HepG2 (cell line): ENCODE results near the gene CDKN1A. TPM values are rescaled to one million over a fixed set of nuclear protein-coding genes. Genes with fewer than 3 reads are reported as not detected.

Experiments used
- ARNT ChIP-seq: fragments of 450-650 bp; IDR thresholded peaks from 2 replicates; pipeline ENCODE4 v1.6.1; 2017
- BRD4 ChIP-seq: sonication (generic); formaldehyde crosslinking; IDR thresholded peaks from 2 replicates; pipeline ENCODE4 v1.4.0; 2020; ENCODE audit warnings: missing genetic modification reagents
- ETV6 ChIP-seq: sonication (generic); formaldehyde crosslinking; conservative IDR thresholded peaks from 2 replicates; pipeline ENCODE4 v1.4.0; 2020; ENCODE audit warnings: missing genetic modification reagents
- GLI4 ChIP-seq: sonication (generic); formaldehyde crosslinking; IDR thresholded peaks from 2 replicates; pipeline ENCODE4 v1.5.1; 2020; ENCODE audit warnings: missing genetic modification reagents, mild to moderate bottlenecking, moderate library complexity, borderline replicate concordance
- JARID2 ChIP-seq: sonication (generic); formaldehyde crosslinking; IDR thresholded peaks from 2 replicates; pipeline ENCODE4 v1.8.1; 2023; ENCODE audit warnings: missing genetic modification reagents, inconsistent platforms; ENCODE audit not compliant: insufficient replicate concordance
- NFAT5 ChIP-seq: sonication (generic); formaldehyde crosslinking; IDR thresholded peaks from 2 replicates; pipeline ENCODE4 v1.4.0; 2020; ENCODE audit warnings: missing genetic modification reagents
- SIN3B ChIP-seq: fragments of 150-350 bp; IDR thresholded peaks from 2 replicates; pipeline ENCODE4 v1.6.1; 2014; ENCODE audit warnings: low read length
- ZBTB8A ChIP-seq: sonication (generic); formaldehyde crosslinking; IDR thresholded peaks from 2 replicates; pipeline ENCODE4 v1.4.0; 2020; ENCODE audit warnings: mild to moderate bottlenecking, low read depth, missing genetic modification reagents, borderline replicate concordance
- ZHX1 ChIP-seq: sonication (generic); formaldehyde crosslinking; IDR thresholded peaks from 2 replicates; pipeline ENCODE4 v1.8.1; 2022; ENCODE audit warnings: low read depth, mild to moderate bottlenecking, missing genetic modification reagents
- ZMAT3 ChIP-seq: sonication (generic); formaldehyde crosslinking; conservative IDR thresholded peaks from 2 replicates; pipeline ENCODE4 v1.7.0; 2021; ENCODE audit warnings: missing genetic modification reagents
- ZNF234 ChIP-seq: sonication (generic); formaldehyde crosslinking; conservative IDR thresholded peaks from 2 replicates; pipeline ENCODE4 v1.5.1; 2020; ENCODE audit warnings: mild to moderate bottlenecking, missing genetic modification reagents
- ZNF362 ChIP-seq: sonication (generic); formaldehyde crosslinking; IDR thresholded peaks from 2 replicates; pipeline ENCODE4 v1.4.0; 2020; ENCODE audit warnings: missing genetic modification reagents, mild to moderate bottlenecking, borderline replicate concordance
- ZSCAN22 ChIP-seq: sonication (generic); formaldehyde crosslinking; IDR thresholded peaks from 2 replicates; pipeline ENCODE4 v1.4.0; 2020; ENCODE audit warnings: mild to moderate bottlenecking, missing genetic modification reagents
- ZSCAN31 ChIP-seq: sonication (generic); formaldehyde crosslinking; IDR thresholded peaks from 2 replicates; pipeline ENCODE4 v1.5.0; 2020; ENCODE audit warnings: low read depth, mild to moderate bottlenecking, missing genetic modification reagents
- polyA plus RNA-seq, 8 experiments: library from polyadenylated mRNA; depleted of rRNA in 3 of 8; stranded (reverse) in 7 of 8; unstranded in 1 of 8; fragments of >200 nt; fragmentation: Illumina TruSeq in 4 of 8; extraction: Trizol in 4 of 8; gene quantifications; 2 replicates each; pipeline versions ENCODE4 v1.2.1 to v1.2.3, GENCODE V29; 2011 to 2016; ENCODE audit warnings: low read depth in 4 of 8, missing spikeins in 1 of 8, mixed read lengths in 1 of 8; ENCODE audit not compliant: insufficient read depth in 1 of 8
- total RNA-seq, 5 experiments: library from RNA; depleted of rRNA; stranded (reverse); fragments of >200 nt; fragmentation: Illumina TruSeq; extraction: Trizol; gene quantifications; 2 replicates each; pipeline ENCODE4 v1.2.3, GENCODE V29; 2016; ENCODE audit warnings: low read depth in 1 of 5
- TF ChIP-seq, protein P1 (sequence below): conservative IDR thresholded peaks from 2 replicates; pipeline ENCODE4 v1.6.1; 2018; ENCODE audit warnings: missing genetic modification reagents

The CDKN1A gene
- total and polyA plus RNA-seq, 2 of the 13 experiments (the other 11 are each of a cell fraction or from before 2014, with no cell fraction given), result 60.7 to 92.1 TPM

DNA sequence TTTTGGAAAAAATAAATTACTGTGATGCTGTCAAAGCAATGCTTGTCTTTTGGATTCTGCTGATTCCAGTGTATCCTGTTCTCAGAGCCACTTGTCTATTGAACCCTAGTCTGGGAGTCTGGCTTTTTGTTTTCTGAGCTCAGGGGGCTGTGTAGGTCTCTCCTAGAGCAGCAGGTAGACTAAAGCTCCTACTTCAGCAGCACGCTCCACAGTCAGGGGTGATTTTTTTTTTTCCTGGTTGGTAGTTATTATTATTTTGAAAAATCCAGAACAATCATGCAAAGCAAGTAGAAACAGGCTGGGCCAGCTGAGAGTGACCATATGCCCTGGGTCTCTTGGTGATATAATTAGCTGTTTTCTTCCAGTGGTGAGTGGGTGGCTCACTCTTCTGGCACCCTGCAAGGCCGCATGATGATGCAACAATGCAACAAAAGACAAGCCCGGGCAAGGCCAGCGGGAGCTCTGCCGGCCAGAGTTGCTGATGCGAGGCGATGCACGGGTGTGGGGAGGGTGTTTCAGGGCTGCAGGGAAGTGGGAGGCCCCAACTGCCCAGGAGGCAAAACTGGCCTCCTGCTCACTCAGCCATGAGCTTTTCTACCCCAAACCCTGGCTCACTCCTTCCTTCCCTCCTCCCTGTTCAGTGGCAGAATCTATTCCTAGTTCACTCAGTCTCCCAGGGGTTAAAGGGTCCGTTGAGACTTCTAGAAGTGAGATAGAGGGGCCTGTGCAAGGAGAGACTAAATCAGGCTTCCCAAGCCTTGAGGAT is 11.5 kb upstream of the CDKN1A start (continued):
- TF ChIP-seq NFAT5 (CRISPR knock-in tag), result peak; percentile 49; the same call in 1 of the 2 replicates
- TF ChIP-seq ZHX1 (CRISPR knock-in tag), result 0 out of 2 replicates have a peak, but pooled peaks have one; percentile 60
- TF ChIP-seq ETV6 (CRISPR knock-in tag), result peak; percentile 81
- no peak for TF ChIP-seq SIN3B
- no peak for TF ChIP-seq ARNT
- no peak for TF ChIP-seq ZMAT3 (CRISPR knock-in tag)
- TF ChIP-seq BRD4 (CRISPR knock-in tag), result peak; percentile 100
- TF ChIP-seq JARID2, result peak; percentile 30
- no peak for TF ChIP-seq ZNF234 (CRISPR knock-in tag)
- peak; percentile 62; the same call in 1 of the 2 replicates for TF ChIP-seq ZSCAN31 (CRISPR knock-in tag)
- no peak for TF ChIP-seq ZBTB8A
- no peak for TF ChIP-seq ZSCAN22 (CRISPR knock-in tag)
- no peak for TF ChIP-seq GLI4 (CRISPR knock-in tag)
- TF ChIP-seq ZNF362 (CRISPR knock-in tag), result peak; percentile 75; the same call in 1 of the 2 replicates
- TF ChIP-seq, protein P1, sequence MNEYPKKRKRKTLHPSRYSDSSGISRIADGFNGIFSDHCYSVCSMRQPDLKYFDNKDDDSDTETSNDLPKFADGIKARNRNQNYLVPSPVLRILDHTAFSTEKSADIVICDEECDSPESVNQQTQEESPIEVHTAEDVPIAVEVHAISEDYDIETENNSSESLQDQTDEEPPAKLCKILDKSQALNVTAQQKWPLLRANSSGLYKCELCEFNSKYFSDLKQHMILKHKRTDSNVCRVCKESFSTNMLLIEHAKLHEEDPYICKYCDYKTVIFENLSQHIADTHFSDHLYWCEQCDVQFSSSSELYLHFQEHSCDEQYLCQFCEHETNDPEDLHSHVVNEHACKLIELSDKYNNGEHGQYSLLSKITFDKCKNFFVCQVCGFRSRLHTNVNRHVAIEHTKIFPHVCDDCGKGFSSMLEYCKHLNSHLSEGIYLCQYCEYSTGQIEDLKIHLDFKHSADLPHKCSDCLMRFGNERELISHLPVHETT (CRISPR knock-in tag), result peak; percentile 84; the same call in 1 of the 2 replicates
